Measurements from ENCODE around the gene TNFSF13.

- TF ChIP-seq, protein P1, sequence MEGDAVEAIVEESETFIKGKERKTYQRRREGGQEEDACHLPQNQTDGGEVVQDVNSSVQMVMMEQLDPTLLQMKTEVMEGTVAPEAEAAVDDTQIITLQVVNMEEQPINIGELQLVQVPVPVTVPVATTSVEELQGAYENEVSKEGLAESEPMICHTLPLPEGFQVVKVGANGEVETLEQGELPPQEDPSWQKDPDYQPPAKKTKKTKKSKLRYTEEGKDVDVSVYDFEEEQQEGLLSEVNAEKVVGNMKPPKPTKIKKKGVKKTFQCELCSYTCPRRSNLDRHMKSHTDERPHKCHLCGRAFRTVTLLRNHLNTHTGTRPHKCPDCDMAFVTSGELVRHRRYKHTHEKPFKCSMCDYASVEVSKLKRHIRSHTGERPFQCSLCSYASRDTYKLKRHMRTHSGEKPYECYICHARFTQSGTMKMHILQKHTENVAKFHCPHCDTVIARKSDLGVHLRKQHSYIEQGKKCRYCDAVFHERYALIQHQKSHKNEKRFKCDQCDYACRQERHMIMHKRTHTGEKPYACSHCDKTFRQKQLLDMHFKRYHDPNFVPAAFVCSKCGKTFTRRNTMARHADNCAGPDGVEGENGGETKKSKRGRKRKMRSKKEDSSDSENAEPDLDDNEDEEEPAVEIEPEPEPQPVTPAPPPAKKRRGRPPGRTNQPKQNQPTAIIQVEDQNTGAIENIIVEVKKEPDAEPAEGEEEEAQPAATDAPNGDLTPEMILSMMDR (IDR thresholded peaks at IDR 0.05) = no peak
- no peak for TF ChIP-seq POLR2A (IDR thresholded peaks at IDR 0.05)
These were observed 13.6 kb upstream of the TNFSF13 start for GRCh38 chr17:7544911-7545310.

Measured in heart left ventricle (tissue), 13 donors.